ENCODE data around the gene BZW2.

DNA sequence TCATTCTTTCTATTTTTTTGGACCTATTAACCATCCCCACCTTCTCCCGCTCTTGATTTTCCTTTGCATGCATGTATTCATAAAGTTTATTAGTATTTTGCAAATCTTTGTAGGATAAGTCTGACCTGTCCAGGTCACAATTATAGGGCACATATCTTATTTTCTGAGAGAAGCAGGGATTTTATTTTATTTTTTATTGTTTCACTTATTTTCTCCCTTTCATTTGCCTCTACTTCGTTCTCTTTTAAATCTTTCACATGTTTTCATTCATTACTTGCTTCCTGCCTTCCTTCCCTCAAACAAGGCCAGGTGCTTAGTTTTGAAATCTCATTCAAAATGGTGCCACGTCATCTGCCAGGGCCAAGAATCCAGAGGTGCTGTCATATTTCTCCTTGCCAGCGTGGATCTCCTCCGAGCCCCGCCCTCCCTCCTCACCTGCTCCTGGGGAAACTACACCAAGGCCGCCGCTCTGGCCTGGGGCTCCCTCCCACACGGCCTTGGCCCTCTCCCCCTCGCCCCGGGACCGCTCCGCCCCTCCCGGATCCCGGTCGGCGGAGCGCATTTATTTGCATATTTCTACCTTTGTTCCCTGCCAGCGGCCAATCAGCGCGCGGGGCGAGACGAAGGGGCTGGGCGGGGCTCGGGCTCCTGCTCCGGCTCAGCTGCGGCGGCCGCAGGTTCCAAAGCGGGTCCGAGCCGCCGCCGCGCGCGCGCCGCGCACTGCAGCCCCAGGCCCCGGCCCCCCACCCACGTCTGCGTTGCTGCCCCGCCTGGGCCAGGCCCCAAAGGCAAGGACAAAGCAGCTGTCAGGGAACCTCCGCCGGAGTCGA is 107.3 kb downstream of the BZW2 start, which contains the start of gene TSPAN13:
- TF ChIP-seq, protein P1, sequence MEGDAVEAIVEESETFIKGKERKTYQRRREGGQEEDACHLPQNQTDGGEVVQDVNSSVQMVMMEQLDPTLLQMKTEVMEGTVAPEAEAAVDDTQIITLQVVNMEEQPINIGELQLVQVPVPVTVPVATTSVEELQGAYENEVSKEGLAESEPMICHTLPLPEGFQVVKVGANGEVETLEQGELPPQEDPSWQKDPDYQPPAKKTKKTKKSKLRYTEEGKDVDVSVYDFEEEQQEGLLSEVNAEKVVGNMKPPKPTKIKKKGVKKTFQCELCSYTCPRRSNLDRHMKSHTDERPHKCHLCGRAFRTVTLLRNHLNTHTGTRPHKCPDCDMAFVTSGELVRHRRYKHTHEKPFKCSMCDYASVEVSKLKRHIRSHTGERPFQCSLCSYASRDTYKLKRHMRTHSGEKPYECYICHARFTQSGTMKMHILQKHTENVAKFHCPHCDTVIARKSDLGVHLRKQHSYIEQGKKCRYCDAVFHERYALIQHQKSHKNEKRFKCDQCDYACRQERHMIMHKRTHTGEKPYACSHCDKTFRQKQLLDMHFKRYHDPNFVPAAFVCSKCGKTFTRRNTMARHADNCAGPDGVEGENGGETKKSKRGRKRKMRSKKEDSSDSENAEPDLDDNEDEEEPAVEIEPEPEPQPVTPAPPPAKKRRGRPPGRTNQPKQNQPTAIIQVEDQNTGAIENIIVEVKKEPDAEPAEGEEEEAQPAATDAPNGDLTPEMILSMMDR (IDR thresholded peaks at IDR 0.05) = no peak
- peak; percentile 68 for TF ChIP-seq POLR2A (IDR thresholded peaks at IDR 0.05)

Data from right lobe of liver (tissue), 4 donors.